MM.1S (cell line): ENCODE data around the gene ALDH3A2.
A peak's percentile ranks its signal among the peaks of the same experiment; 100 is the strongest.

Experiments
- DNase-seq: peaks from one replicate; pipeline ENCODE4 v3.0.0-alpha.2; 2015
- H2AFZ ChIP-seq: fragments of 300-600 bp; sonication (generic); 2 replicates; pipeline ENCODE4 v1.6.0; 2016; ENCODE audit warnings: antibody characterized with exemption, low read length
- H3F3A ChIP-seq: fragments of 300-600 bp; sonication (generic); 2 replicates; pipeline ENCODE4 v1.6.1; 2016; ENCODE audit warnings: mild to moderate bottlenecking, antibody characterized with exemption, low read length, moderate library complexity, mixed read lengths; ENCODE audit not compliant: insufficient read depth
- H3K27ac ChIP-seq: fragments of 300-600 bp; sonication (generic); 2 replicates; pipeline ENCODE4 v1.5.1; 2016; ENCODE audit warnings: mild to moderate bottlenecking, low read length
- H3K27me3 ChIP-seq: fragments of 300-600 bp; sonication (generic); replicated peaks from 2 replicates; pipeline ENCODE4 v1.6.0; 2016; ENCODE audit warnings: low read length; ENCODE audit not compliant: insufficient read depth
- H3K36me3 ChIP-seq: fragments of 300-600 bp; sonication (generic); replicated peaks from 2 replicates; pipeline ENCODE4 v1.6.1; 2016; ENCODE audit warnings: mild to moderate bottlenecking, low read length, mixed read lengths; ENCODE audit not compliant: insufficient read depth
- H3K4me1 ChIP-seq: fragments of 300-600 bp; sonication (generic); 2 replicates; pipeline ENCODE4 v1.6.1; 2016; ENCODE audit warnings: low read length, mixed read lengths
- H3K4me2 ChIP-seq: fragments of 300-600 bp; sonication (generic); 2 replicates; pipeline ENCODE4 v1.6.0; 2016; ENCODE audit warnings: low read depth, low read length
- H3K4me3 ChIP-seq: fragments of 300-600 bp; sonication (generic); 2 replicates; pipeline ENCODE4 v1.5.1; 2016; ENCODE audit warnings: low read length, mixed read lengths
- H3K79me2 ChIP-seq: fragments of 300-600 bp; sonication (generic); 2 replicates; pipeline ENCODE4 v1.6.1; 2016; ENCODE audit warnings: mixed run types, low read length, mixed read lengths
- H3K9ac ChIP-seq: fragments of 300-600 bp; sonication (generic); 2 replicates; pipeline ENCODE4 v1.6.1; 2016; ENCODE audit warnings: low read length, mixed read lengths
- H3K9me2 ChIP-seq: fragments of 300-600 bp; sonication (generic); replicated peaks from 2 replicates; pipeline ENCODE4 v1.6.1; 2016; ENCODE audit warnings: mild to moderate bottlenecking, low read length, mixed read lengths; ENCODE audit not compliant: insufficient read depth
- H3K9me3 ChIP-seq: fragments of 300-600 bp; sonication (generic); replicated peaks from 2 replicates; pipeline ENCODE4 v1.6.1; 2016; ENCODE audit warnings: mild to moderate bottlenecking, low read length, mixed read lengths; ENCODE audit not compliant: insufficient read depth
- H4K20me1 ChIP-seq: fragments of 300-600 bp; sonication (generic); 2 replicates; pipeline ENCODE4 v1.6.1; 2016; ENCODE audit warnings: mild to moderate bottlenecking, low read length, moderate library complexity, mixed read lengths; ENCODE audit not compliant: insufficient read depth
- CTCF ChIP-seq: fragments of 300-600 bp; sonication (generic); IDR thresholded peaks from 2 replicates; pipeline ENCODE4 v1.5.1; 2016; ENCODE audit warnings: antibody characterized with exemption, low read length, mixed read lengths
- EZH2 ChIP-seq: fragments of 300-600 bp; sonication (generic); optimal IDR thresholded peaks from 2 replicates; pipeline ENCODE3; 2017; ENCODE audit warnings: low read depth, mild to moderate bottlenecking, antibody characterized with exemption, low read length, mixed read lengths
- EZH2phosphoT487 ChIP-seq: fragments of 300-600 bp; sonication (generic); IDR thresholded peaks from 2 replicates; pipeline ENCODE4 v1.6.1; 2018; ENCODE audit warnings: antibody characterized with exemption, low read length

The ALDH3A2 gene

GRCh38 chr17:19647697-19648474, 665 bp upstream of the ALDH3A2 start:
- Histone ChIP-seq H3K4me1 (peaks cover 21% of the 10 kb centered on the region), H4K20me1 (no peaks in the 10 kb centered on the region), H3K27me3 (no peaks in the 10 kb centered on the region), H2AFZ (peak overlapping the region; percentile 78), H3K9me3 (no peaks in the 10 kb centered on the region), H3K9ac (peak overlapping the region; percentile 71), H3K79me2 (peaks cover 37% of the 10 kb centered on the region), H3K4me3 (peak overlapping the region; percentile 73), H3F3A (peaks cover 24% of the 10 kb centered on the region), H3K9me2 (no peaks in the 10 kb centered on the region), H3K27ac (peak overlapping the region; percentile 65), H3K36me3 (no peaks in the 10 kb centered on the region; the same call in 1 of the 2 replicates), H3K4me2 (peak overlapping the region; percentile 91)
- peak; percentile 46 for DNase-seq
- TF ChIP-seq EZH2phosphoT487 (no peak), CTCF (no peak), EZH2 (no peak)

- Histone ChIP-seq H3K9ac (peak overlapping the region; percentile 71), H3K27ac (peak overlapping the region; percentile 65; the same call in 1 of the 2 replicates), H3F3A (peaks cover 24% of the 10 kb centered on the region), H3K9me2 (no peaks in the 10 kb centered on the region), H2AFZ (peak overlapping the region; percentile 78), H3K4me1 (peaks cover 21% of the 10 kb centered on the region), H4K20me1 (no peaks in the 10 kb centered on the region), H3K36me3 (no peaks in the 10 kb centered on the region; the same call in 1 of the 2 replicates), H3K9me3 (no peaks in the 10 kb centered on the region), H3K27me3 (no peaks in the 10 kb centered on the region), H3K79me2 (peaks cover 37% of the 10 kb centered on the region), H3K4me3 (peak overlapping the region; percentile 73), H3K4me2 (peak overlapping the region; percentile 91)
- no peak for DNase-seq
- TF ChIP-seq CTCF (no peak), EZH2phosphoT487 (no peak), EZH2 (no peak)
Observed at GRCh38 chr17:19649274-19649541, 657 bp downstream of the ALDH3A2 start.

GRCh38 chr17:19650826-19651225, 2.3 kb downstream of the ALDH3A2 start:
- Histone ChIP-seq H3K27ac (no peak overlapping the region), H3K9ac (no peak overlapping the region), H3F3A (peaks cover 24% of the 10 kb centered on the region), H3K79me2 (peaks cover 37% of the 10 kb centered on the region), H2AFZ (no peak overlapping the region), H4K20me1 (no peaks in the 10 kb centered on the region), H3K27me3 (no peaks in the 10 kb centered on the region), H3K36me3 (no peaks in the 10 kb centered on the region; the same call in 1 of the 2 replicates), H3K4me1 (peaks cover 17% of the 10 kb centered on the region), H3K4me2 (peak overlapping the region; percentile 8; the same call in 1 of the 2 replicates), H3K9me3 (no peaks in the 10 kb centered on the region), H3K9me2 (no peaks in the 10 kb centered on the region), H3K4me3 (no peak overlapping the region)
- no peak for DNase-seq
- no peak for TF ChIP-seq EZH2
- TF ChIP-seq CTCF, result no peak
- no peak for TF ChIP-seq EZH2phosphoT487
